Hepatocyte (in vitro differentiated cells): Measurements from ENCODE around the gene CHMP6. TPM values are rescaled to one million over a fixed set of nuclear protein-coding genes. Genes with fewer than 3 reads are reported as not detected.

Experiments
- DNase-seq: peaks from one replicate; pipeline ENCODE4 v3.0.0-alpha.2; 2016; ENCODE audit warnings: low spot score
- H2AFZ ChIP-seq: fragments of 200-600 bp; sonication (generic); 2 replicates; pipeline ENCODE4 v1.6.0; 2016; ENCODE audit warnings: antibody characterized with exemption, mild to moderate bottlenecking
- H3K27ac ChIP-seq: fragments of 200-600 bp; sonication (generic); 2 replicates; pipeline ENCODE4 v1.5.1; 2016; ENCODE audit warnings: mild to moderate bottlenecking
- H3K27me3 ChIP-seq: fragments of 200-600 bp; sonication (generic); 2 replicates; pipeline ENCODE4 v1.6.1; 2016
- H3K36me3 ChIP-seq: fragments of 200-600 bp; sonication (generic); replicated peaks from 2 replicates; pipeline ENCODE4 v1.5.1; 2016; ENCODE audit warnings: low read depth; ENCODE audit not compliant: insufficient read depth
- H3K4me1 ChIP-seq: fragments of 200-600 bp; sonication (generic); 2 replicates; pipeline ENCODE4 v1.5.1; 2016; ENCODE audit warnings: mild to moderate bottlenecking, moderate library complexity; ENCODE audit not compliant: insufficient read depth
- H3K4me2 ChIP-seq: fragments of 200-600 bp; sonication (generic); 2 replicates; pipeline ENCODE4 v1.6.0; 2016
- H3K4me3 ChIP-seq: fragments of 200-600 bp; sonication (generic); 2 replicates; pipeline ENCODE4 v1.5.1; 2016; ENCODE audit warnings: mild to moderate bottlenecking
- H3K79me2 ChIP-seq: fragments of 200-600 bp; sonication (generic); 2 replicates; pipeline ENCODE4 v1.6.0; 2017; ENCODE audit warnings: mild to moderate bottlenecking
- H3K9me2 ChIP-seq: fragments of 200-600 bp; sonication (generic); replicated peaks from 2 replicates; pipeline ENCODE4 v1.6.0; 2017; ENCODE audit warnings: mild to moderate bottlenecking; ENCODE audit not compliant: insufficient read depth
- H3K9me3 ChIP-seq: fragments of 200-600 bp; sonication (generic); 2 replicates; pipeline ENCODE4 v1.5.1; 2016; ENCODE audit warnings: low read depth, mild to moderate bottlenecking
- H4K20me1 ChIP-seq: fragments of 200-600 bp; sonication (generic); 2 replicates; pipeline ENCODE4 v1.6.0; 2016; ENCODE audit warnings: mild to moderate bottlenecking; ENCODE audit not compliant: insufficient read depth, poor library complexity, severe bottlenecking
- EZH2 ChIP-seq: fragments of 200-600 bp; sonication (generic); IDR thresholded peaks from 2 replicates; pipeline ENCODE4 v1.6.1; 2016; ENCODE audit warnings: antibody characterized with exemption, mild to moderate bottlenecking, borderline replicate concordance
- EZH2phosphoT487 ChIP-seq: fragments of 200-600 bp; sonication (generic); IDR thresholded peaks from one replicate; pipeline ENCODE4 v1.6.1; 2018; ENCODE audit warnings: antibody characterized with exemption, mild to moderate bottlenecking, low read depth, moderate library complexity; ENCODE audit not compliant: unreplicated experiment, severe bottlenecking
- WGBS: methylation state at CpG from one replicate; pipeline ENCODE4 v1.1.6; 2016; ENCODE audit warnings: low lambda C conversion rate; ENCODE audit errors: missing lambda C conversion rate; 5-methylcytosine and 5-hydroxymethylcytosine counted together
- polyA plus RNA-seq: library from polyadenylated mRNA; unstranded; fragments of >200 nt; fragmentation: Nextera tagmentation; extraction: Ambion mirVana; gene quantifications from 2 replicates; pipeline ENCODE4 v1.2.1, GENCODE V29; 2016
- total RNA-seq: library from RNA; depleted of rRNA; stranded (reverse); fragments of >200 nt; gene quantifications from 2 replicates; pipeline ENCODE4 v1.2.3, GENCODE V29; 2014
- TF ChIP-seq, protein P1 (sequence below): fragments of 200-600 bp; sonication (generic); IDR thresholded peaks from 2 replicates; pipeline ENCODE4 v1.5.1; 2016; ENCODE audit warnings: antibody characterized with exemption, mild to moderate bottlenecking; ENCODE audit not compliant: poor library complexity

CHMP6 gene
- total and polyA plus RNA-seq, 2 experiments from 2014 or later: 16.9 to 38.3 TPM

DNA sequence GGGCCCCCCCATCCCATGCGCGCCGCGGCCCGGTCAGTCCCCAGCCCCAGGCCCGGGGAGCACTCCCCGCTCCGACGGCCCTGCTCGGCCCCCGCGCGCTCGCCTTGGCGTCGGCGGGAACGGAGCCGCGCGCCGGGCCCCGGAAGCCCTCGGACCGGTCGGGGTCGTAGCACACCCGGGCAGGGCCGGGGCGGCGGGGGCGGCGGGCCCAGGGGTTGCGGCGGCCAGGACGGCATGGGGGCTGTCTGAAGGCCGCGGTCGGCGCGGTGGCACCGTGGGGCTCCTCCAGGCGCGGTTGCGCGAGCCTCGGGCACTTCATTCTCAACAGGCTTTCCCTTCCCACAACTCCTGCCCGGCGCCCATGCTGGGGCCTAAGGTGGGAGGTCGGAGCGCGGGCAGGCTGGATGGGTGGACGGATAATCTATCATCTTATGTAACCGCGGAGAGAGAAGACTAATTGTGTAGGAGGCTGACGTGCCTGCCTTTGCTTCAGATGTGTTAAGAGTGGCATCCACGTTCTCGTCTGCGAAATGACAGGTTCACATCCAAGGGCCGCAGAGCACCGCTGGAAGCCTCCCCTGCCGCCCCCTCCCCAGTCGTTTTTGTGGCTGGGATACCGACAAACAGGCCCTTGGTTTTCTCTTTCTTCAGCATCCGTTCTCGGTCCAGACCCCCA is 44.0 kb downstream of the CHMP6 start:
- Histone ChIP-seq H3K4me1 (peaks cover 37% of the 10 kb centered on the region), H4K20me1 (peaks cover 33% of the 10 kb centered on the region)

DNA sequence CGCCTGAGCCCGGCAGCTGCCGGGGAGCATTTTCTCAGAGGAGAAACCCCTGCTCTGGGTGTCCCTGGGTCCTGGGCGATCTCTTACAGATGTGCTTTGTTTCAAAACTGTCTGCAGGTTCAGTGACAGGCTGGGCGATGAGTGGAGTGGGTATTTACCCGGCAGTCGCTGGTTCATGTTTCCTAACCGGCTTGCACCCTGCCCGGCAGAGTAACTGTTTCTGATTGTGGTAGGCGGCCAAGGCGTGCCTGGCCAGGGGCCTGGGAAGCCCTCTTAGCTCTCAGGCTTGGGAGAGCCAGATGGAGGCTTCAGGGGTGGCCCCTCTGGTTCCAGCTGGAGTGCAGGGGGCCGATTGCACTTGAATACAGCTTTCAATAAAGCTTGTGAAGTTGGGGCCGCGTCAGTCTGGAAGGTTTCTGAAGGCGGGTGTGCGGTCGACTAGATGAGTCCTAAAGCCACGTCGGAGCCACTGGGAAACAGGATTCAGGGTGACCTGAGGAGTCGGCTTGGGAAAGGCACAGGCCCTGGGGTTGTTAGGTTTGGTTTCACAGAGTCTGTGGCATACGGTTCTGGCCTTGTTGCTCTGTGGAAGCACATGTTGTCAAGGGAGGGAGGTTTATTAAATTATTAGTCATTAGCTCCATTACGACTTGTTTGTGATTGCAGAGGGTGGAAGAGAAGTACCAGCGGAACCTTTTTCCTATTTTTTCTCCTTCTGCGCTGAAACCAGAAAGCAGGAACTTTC is 44.7 kb downstream of the CHMP6 start:
- Histone ChIP-seq H3K4me3 (peak overlapping the region; percentile 82), H3K79me2 (peaks cover 58% of the 10 kb centered on the region), H3K4me1 (peaks cover 42% of the 10 kb centered on the region), H3K36me3 (no peaks in the 10 kb centered on the region), H4K20me1 (peaks cover 34% of the 10 kb centered on the region), H2AFZ (no peak overlapping the region), H3K9me3 (no peaks in the 10 kb centered on the region), H3K4me2 (peak overlapping the region; percentile 91), H3K9me2 (no peaks in the 10 kb centered on the region), H3K27ac (no peak overlapping the region), H3K27me3 (no peaks in the 10 kb centered on the region)
- 67% methylated on average over 24 of the region's 24 CpGs for WGBS
- DNase-seq: no peak
- TF ChIP-seq, protein P1, sequence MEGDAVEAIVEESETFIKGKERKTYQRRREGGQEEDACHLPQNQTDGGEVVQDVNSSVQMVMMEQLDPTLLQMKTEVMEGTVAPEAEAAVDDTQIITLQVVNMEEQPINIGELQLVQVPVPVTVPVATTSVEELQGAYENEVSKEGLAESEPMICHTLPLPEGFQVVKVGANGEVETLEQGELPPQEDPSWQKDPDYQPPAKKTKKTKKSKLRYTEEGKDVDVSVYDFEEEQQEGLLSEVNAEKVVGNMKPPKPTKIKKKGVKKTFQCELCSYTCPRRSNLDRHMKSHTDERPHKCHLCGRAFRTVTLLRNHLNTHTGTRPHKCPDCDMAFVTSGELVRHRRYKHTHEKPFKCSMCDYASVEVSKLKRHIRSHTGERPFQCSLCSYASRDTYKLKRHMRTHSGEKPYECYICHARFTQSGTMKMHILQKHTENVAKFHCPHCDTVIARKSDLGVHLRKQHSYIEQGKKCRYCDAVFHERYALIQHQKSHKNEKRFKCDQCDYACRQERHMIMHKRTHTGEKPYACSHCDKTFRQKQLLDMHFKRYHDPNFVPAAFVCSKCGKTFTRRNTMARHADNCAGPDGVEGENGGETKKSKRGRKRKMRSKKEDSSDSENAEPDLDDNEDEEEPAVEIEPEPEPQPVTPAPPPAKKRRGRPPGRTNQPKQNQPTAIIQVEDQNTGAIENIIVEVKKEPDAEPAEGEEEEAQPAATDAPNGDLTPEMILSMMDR: no peak
- TF ChIP-seq EZH2 (no peak), EZH2phosphoT487 (no peak)

More for the DNA sequence above, 44.0 kb downstream of the CHMP6 start:
- H3K9me2 ChIP-seq: no peaks in the 10 kb centered on the region
- H3K27ac ChIP-seq: no peak overlapping the region
- no peaks in the 10 kb centered on the region for H3K36me3 ChIP-seq
- no peak overlapping the region for H2AFZ ChIP-seq
- 14% methylated on average over 19 of the region's 66 CpGs for WGBS
- H3K27me3 ChIP-seq: no peaks in the 10 kb centered on the region
- no peaks in the 10 kb centered on the region for H3K9me3 ChIP-seq
- peak overlapping the region; percentile 82 for H3K4me3 ChIP-seq
- peak overlapping the region; percentile 91 for H3K4me2 ChIP-seq
- peaks cover 51% of the 10 kb centered on the region for H3K79me2 ChIP-seq
- DNase-seq: no peak
- TF ChIP-seq EZH2phosphoT487 (no peak), EZH2 (no peak)
- TF ChIP-seq, protein P1: no peak

DNA sequence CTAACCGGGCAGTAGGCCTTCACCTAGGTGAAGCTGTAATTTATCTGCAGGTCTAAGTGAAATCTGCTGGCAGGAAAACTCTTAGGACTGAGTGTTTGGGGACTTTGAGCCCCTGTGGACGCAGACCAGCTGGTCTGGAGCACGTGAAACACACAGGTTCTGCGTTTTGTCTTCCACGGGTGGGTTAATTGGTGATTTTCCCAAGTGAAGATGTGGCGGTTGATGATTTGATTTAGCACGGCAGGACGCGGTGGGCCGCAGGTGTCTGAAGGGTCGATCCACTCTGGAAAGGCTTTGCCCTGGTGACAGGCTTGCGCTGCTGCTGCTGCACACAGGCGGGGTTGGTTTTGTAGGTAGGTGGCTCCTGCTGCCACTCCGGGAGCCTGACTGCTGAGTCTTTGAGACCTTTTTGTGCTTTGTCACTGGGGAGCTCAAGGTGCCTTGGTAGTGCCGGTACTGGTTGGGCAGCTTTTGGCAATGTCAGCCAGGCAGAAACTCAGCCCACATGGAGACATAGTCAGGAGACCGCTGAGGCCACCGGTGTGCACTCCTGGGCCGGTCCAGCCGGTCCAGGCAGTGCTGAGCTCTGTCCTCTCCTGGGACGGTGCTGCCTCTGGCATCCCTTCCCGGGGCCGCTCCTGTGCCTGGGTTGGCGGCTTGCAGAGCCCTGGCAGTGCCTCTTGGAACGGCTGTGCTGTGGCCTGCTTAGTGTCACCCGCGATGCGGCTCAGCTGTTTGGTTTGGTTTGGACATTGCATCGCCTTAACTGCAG is 45.6 kb downstream of the CHMP6 start:
- Histone ChIP-seq H3K4me3 (no peak overlapping the region), H3K9me3 (no peaks in the 10 kb centered on the region), H3K4me2 (peak overlapping the region; percentile 91), H3K9me2 (no peaks in the 10 kb centered on the region), H3K79me2 (peaks cover 67% of the 10 kb centered on the region), H2AFZ (no peak overlapping the region), H4K20me1 (peaks cover 34% of the 10 kb centered on the region), H3K27me3 (no peaks in the 10 kb centered on the region), H3K36me3 (no peaks in the 10 kb centered on the region), H3K4me1 (peaks cover 42% of the 10 kb centered on the region), H3K27ac (no peak overlapping the region)
- WGBS: 80% methylated on average over 28 of the region's 28 CpGs
- TF ChIP-seq EZH2phosphoT487 (no peak), EZH2 (no peak)
- TF ChIP-seq, protein P1: no peak
- no peak for DNase-seq
